ENCODE measurements around the gene DPM3. TPM values are rescaled to one million over a fixed set of nuclear protein-coding genes. Genes with fewer than 3 reads are reported as not detected.
A peak's percentile ranks its signal among the peaks of the same experiment; 100 is the strongest.

The DPM3 gene
- total RNA-seq, 6 donors from 2014 or later = 25.1 to 112 (median 67.5) TPM; not detected in 1

GRCh38 chr1:155137154-155137949, 3.0 kb downstream of the DPM3 start:
- no peak for ATAC-seq (ENCODE audit: low FRiP score in 2 of 2)
- no peaks in the 10 kb centered on the region for H3K9me3 ChIP-seq
- no peak for TF ChIP-seq POLR2AphosphoS5 (IDR thresholded peaks at IDR 0.05)
- TF ChIP-seq POLR2A (IDR thresholded peaks at IDR 0.05) = no peak
- no peak for TF ChIP-seq EP300 (IDR thresholded peaks at IDR 0.05)
- TF ChIP-seq CTCF (IDR thresholded peaks at IDR 0.05) = no peak
- no peak for DNase-seq
- no peaks in the 10 kb centered on the region for H3K27me3 ChIP-seq
- H3K27ac ChIP-seq = peak overlapping the region; percentile 96 to 98 (median 98)
- WGBS, 2 donors = 83 to 90% methylated on average over 6 of the region's 6 CpGs
- peaks cover 15 to 30% (median 20%) of the 10 kb centered on the region in 4 donors for H3K36me3 ChIP-seq
- H3K4me3 ChIP-seq = peak overlapping the region in 2 of 4 donors; percentile 55 to 67
- H3K4me1 ChIP-seq = peaks cover 49 to 65% (median 52%) of the 10 kb centered on the region in 4 donors

GRCh38 chr1:155136748-155137147, 3.6 kb downstream of the DPM3 start:
- ATAC-seq (ENCODE audit: low FRiP score in 2 of 2) (no peak), DNase-seq (peak in 1 of 2 donors; percentile 43)
- WGBS, 2 donors = 26 to 40% methylated on average over 1 to 6 of the region's 6 CpGs
- TF ChIP-seq POLR2AphosphoS5 (IDR thresholded peaks at IDR 0.05) (no peak), POLR2A (IDR thresholded peaks at IDR 0.05) (no peak), CTCF (IDR thresholded peaks at IDR 0.05) (no peak), EP300 (IDR thresholded peaks at IDR 0.05) (no peak)
- peaks cover 55 to 70% (median 57%) of the 10 kb centered on the region in 4 donors for H3K4me1 ChIP-seq
- no peaks in the 10 kb centered on the region for H3K9me3 ChIP-seq
- peaks cover 15 to 36% (median 25%) of the 10 kb centered on the region in 4 donors for H3K36me3 ChIP-seq
- peak overlapping the region; percentile 96 to 98 (median 98) for H3K27ac ChIP-seq
- no peaks in the 10 kb centered on the region for H3K27me3 ChIP-seq
- H3K4me3 ChIP-seq = peak overlapping the region in 3 of 4 donors; percentile 55 to 67 (median 66)

- Histone ChIP-seq H3K4me1 (peaks cover 61 to 78% (median 63%) of the 10 kb centered on the region in 4 donors), H3K27me3 (no peaks in the 10 kb centered on the region), H3K36me3 (peaks cover 15 to 45% (median 30%) of the 10 kb centered on the region in 4 donors), H3K27ac (peak within 1 kb of the TSS; percentile 96 to 98 (median 98)), H3K4me3 (peak within 1 kb of the TSS; percentile 42 to 67 (median 60)), H3K9me3 (no peaks in the 10 kb centered on the region)
- DNase-seq = peak; percentile 96 to 100
- peak; percentile 96 to 97 for ATAC-seq (ENCODE audit: low FRiP score in 2 of 2)
- WGBS, 2 donors = 1% methylated on average over 20 to 38 of the region's 52 CpGs
- TF ChIP-seq EP300 (IDR thresholded peaks at IDR 0.05) (peak in 2 of 4 donors; percentile 13 to 35), POLR2AphosphoS5 (IDR thresholded peaks at IDR 0.05) (peak; percentile 84 to 91), CTCF (IDR thresholded peaks at IDR 0.05) (peak; percentile 46 to 90 (median 68)), POLR2A (IDR thresholded peaks at IDR 0.05) (peak; percentile 57 to 94 (median 86))
Measured at GRCh38 chr1:155135415-155136028, 4.8 kb downstream of the DPM3 start, which contains the start of gene SLC50A1. Gene SLC50A1 (plus strand): TSS chr1:155135852. CDS start chr1:155135912, 60 bp downstream.

GRCh38 chr1:155134880-155135414, 5.4 kb downstream of the DPM3 start:
- H3K27me3 ChIP-seq = no peaks in the 10 kb centered on the region
- DNase-seq (peak; percentile 93 to 97), ATAC-seq (ENCODE audit: low FRiP score in 2 of 2) (peak; percentile 90 to 92)
- H3K9me3 ChIP-seq = no peaks in the 10 kb centered on the region
- H3K4me1 ChIP-seq = peaks cover 59 to 79% (median 62%) of the 10 kb centered on the region in 4 donors
- peak overlapping the region; percentile 39 to 67 (median 60) for H3K4me3 ChIP-seq
- H3K36me3 ChIP-seq = peaks cover 15 to 45% (median 30%) of the 10 kb centered on the region in 4 donors
- peak in 2 of 4 donors; percentile 4 to 42 for TF ChIP-seq POLR2A (IDR thresholded peaks at IDR 0.05)
- no peak for TF ChIP-seq CTCF (IDR thresholded peaks at IDR 0.05)
- TF ChIP-seq POLR2AphosphoS5 (IDR thresholded peaks at IDR 0.05) = peak; percentile 75 to 92
- peak in 2 of 4 donors; percentile 22 to 93 for TF ChIP-seq EP300 (IDR thresholded peaks at IDR 0.05)
- peak overlapping the region; percentile 96 to 98 (median 98) for H3K27ac ChIP-seq
- WGBS, 2 donors = 6 to 9% methylated on average over 18 of the region's 18 CpGs
